Measurements from ENCODE around the gene WWTR1.

Gene WWTR1

DNA sequence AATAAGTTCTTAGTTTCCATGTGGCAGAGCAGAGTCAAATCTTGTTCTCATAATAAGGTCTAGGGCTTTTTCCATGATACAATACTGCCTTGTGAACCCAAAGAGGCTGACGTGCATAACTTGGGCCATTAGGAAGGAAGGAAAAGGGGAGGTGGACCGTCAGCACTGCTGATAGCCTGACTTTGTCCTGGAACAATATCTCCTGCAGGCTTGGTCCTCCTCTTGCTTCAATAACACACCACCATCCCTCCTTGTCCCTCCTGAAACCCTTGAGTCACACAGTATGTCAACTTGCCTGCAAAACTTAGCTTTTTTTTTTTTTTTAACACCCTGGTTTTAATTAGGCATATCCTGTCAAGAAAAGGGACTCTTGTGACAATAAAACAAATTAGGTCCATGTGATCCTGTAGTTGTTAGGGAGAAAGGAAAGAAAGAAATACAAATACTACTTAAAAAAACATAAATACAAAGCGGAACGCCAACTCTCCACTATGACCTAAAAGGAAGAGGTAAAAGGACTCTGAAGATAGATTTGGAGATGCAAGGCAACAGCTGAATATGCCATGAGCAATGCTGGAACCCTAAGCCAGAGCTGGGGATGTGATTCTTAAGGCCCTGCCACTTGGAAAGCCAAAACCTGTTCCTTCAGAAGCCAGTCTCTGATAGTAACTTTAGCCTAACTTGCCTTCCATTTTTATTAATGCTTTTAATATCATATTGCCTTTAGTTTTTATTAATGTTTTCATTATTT is 67.0 kb downstream of the WWTR1 start:
- FAIRE-seq, result no peak

DNA sequence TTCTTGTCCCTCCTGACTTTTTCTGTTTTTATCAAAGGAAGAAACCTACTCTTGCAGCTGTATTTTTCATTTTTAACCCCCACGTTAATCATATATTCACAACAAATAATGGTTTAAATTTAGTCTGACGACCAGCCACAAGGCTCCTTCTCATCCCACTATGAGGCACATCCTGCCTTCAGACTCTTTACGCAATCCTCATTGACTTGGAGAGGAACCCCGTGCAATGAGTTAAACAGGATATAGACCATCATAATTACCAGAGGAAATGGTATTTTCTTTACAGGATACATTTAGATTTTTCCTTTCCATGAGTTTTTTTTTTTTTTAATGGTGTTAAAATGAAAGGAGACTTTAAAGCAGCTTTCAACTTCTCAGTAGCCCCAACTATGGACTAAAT is 68.5 kb downstream of the WWTR1 start:
- no peak for FAIRE-seq

GRCh38 chr3:149588909-149589308 is 68.9 kb downstream of the WWTR1 start:
- FAIRE-seq, result no peak

DNA sequence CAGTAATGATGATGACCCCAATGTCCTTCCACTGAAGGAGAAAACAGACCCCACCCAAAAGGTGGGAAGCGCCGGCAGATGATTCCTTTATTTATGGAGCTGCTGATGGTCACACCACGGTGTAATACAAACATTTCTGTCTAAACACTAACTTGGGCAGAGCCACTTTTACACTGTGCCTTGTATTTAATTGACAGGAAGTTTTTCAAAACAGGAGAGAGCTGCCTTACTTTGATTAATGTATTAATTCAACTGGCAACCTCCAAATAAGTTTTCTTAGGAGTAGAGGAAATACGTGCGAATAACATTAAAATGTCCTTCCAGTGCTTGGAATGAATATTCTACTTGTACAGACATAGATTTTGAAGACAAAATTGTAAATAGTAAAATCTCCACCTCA is 70.4 kb downstream of the WWTR1 start:
- FAIRE-seq, result no peak

DNA sequence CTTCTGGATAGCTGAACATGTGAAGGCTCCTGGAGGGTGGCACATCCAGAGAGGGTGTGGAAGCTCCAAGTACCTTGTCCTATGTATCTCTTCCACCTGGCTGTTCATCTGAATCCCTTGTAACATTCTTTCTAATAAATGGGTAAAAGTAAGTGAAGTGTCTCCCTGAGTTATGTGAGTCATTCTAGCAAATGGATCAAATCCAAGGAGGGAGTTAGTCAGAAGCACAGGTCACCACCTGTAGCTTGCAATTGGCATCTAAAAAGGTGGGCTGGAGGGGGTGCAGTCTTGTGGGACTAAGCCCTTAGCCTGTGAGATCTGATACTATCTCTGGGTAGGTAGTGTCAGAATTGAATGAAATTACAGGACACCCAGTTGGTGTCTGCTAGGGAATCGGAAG is 71.0 kb downstream of the WWTR1 start:
- FAIRE-seq, result no peak

DNA sequence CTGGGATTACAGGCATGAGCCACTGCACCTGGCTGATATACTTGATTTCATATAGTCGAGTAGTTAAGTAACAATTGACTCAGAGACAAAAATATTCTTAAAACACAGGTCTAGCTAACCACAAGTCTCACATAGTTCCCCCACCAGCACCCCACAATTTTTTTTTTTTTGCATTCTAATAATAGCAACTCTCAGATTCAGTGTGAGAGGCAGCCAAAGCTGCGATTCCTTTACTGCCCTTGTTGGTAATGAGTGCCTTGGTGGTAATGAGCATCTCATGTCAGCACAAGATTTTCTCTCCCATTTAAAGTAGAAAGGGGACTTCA is 72.5 kb downstream of the WWTR1 start:
- FAIRE-seq, result no peak

- FAIRE-seq, result no peak
These were observed 73.7 kb downstream of the WWTR1 start for GRCh38 chr3:149583921-149584635.

DNA sequence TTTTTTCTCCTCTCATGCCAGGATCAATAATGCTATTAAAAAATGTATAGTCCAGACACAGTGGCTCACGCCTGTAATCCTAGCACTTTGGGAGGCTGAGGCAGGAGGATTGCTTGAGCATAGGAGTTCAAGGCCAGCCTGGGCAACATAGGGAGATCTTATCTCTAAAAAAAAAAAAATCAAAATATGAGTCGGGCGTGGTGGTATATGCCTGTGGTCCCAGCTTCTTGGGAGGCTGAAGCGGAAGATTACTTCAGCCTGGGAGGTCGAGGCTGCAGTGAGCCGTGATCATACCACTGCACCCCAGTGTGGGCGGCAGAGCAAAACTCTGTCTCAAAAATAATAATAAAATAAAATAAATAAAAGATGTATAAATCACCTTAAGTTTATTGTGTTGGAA is 75.4 kb downstream of the WWTR1 start:
- no peak for FAIRE-seq

DNA sequence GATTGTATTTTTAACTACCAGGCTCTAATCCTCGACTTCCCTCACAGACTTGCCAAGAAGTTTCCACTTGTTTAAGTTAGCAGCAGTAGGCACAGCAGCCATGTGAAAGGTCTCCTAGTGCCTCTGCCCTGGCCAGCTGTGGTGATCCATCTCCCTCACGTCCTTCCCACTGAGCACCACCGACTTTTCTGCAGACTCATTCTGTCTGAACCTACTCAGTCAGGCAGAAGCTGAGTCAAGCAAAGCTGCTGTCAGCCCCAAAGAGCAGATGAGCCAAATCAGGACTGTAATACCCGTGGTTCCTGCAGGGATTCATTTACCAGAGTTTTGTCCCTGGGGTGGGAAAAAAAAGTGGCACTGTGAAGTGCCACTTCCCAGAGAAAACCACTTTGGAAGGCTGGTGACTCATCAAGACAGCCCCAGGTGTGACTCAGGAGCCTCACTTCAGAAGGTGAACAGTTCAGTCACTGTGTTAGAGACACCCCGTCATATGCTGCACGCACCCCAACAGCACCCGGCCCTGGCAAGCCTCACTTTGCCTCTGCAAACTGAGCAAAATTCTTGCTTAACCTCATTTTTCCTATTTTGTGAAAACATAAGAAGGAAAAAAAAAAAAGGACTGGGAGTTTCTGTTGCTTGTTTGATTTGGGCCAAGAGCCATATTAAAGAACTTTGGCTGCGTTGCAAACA is 76.0 kb downstream of the WWTR1 start:
- FAIRE-seq, result no peak

- no peak for FAIRE-seq
These were observed 76.6 kb downstream of the WWTR1 start for GRCh38 chr3:149581248-149581647.

DNA sequence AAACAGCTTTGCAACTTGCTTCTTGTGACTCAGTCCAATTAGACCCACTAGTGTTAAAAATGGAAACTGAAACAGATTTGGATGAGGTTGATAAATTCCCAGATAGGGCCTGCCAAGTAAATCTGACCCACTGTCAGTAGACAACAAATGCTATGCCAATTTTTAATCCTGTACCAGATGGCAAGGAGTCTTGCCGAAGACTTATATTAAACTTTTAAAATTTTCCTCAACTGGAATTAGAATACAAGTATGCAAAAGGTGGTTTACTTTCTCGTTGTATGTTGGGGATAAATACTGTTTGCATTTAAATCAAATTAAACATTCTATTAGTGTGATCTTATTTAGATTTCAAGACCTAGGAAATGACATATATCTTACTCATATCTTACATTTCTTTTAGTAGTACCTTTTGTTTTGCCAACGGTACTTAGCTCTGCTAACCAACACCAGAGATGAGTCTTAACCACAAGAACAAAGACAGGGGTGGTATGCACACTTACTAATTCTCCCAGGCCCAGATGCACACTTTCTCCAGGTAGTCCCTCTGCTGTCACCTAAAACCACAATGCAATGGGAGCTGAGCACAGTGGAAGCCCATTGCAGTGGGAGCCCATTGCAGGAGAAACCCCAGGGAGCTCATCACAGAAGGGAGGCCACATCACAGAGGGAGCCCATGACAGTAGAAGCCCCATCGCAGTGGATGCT is 77.8 kb downstream of the WWTR1 start:
- FAIRE-seq, result no peak

DNA sequence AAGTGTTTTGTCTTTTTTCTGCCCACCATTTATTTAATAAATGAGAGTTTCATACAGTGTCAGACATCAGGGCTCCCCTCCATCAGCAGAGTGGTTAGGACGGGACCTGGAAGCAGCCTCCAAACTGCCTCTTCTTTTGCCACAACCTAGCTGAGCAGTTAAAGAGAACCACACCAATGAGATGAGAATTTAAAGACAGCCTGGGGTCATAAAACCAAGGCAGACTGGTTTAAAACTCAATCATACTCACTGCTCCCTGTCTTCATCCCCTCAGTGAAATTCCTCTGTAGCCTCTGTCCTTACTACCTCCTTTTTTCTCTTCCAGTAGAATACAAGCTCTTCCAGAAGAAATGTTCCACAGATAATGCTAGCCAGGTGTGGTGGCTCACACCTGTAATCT is 78.7 kb downstream of the WWTR1 start:
- FAIRE-seq, result no peak

- no peak for FAIRE-seq
These were observed 80.0 kb downstream of the WWTR1 start for GRCh38 chr3:149577801-149578200.

DNA sequence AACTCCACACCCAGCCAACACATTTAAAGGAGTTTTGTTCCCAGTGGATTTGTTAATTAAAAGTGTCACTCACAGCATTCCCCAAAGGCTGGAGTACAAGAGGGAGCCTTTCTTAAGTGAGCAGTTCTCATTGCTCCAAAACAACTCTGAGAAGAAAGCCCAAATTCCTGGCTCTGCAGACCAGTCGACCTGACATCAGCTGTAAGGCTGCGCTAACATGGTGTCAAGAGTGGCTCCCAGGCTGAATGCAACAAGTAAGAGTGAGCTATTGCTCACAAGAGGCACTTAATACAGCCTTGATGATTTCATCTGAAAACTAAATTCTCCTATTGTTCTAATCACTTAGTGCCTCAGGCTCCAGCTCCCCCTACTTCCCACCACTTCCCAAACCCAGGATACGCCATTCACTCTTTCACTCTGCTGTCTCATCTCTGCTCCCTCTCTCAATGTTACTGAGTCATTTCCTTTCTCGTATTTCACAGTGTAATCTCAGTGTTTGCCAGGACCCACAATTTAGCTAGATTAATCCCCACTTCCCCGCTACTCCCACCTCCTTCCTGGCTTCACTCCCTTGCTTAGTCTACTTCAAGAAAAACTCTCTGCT is 81.8 kb downstream of the WWTR1 start:
- no peak for FAIRE-seq

DNA sequence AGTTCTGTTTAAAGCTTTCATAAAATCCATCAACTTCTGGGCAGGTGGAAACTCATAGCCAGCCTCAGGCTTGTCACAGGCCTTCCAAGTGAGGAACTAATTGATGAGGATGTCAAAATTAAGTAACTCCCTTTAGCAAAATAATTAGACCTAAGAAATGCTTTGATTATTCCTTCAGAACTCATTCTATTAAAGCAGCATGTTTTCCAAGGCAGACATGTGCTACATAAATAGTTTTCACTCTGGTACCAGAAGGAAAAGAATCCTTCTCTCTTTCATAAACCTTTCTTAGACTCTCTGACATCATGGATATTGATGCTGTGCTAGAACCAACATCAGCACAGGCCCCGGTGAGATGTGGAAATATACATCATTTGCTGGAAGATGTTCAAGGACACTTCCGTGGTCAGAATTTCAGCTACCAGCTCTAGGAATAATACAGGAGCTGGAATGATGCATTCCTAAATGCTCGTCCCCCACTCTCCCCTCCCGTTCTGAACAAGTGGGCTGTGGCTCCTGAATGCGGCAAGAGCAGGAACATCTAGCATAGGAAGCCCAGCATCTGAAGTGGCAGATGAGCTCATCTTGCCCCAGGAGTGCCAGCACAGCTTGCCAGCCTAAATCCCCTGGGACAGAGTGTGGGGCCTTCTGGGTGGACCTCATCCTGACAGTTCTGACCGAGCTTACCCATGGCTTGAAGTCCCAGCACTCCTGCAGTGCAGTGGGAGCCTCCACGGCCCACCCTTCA is 82.4 kb downstream of the WWTR1 start:
- FAIRE-seq, result no peak

DNA sequence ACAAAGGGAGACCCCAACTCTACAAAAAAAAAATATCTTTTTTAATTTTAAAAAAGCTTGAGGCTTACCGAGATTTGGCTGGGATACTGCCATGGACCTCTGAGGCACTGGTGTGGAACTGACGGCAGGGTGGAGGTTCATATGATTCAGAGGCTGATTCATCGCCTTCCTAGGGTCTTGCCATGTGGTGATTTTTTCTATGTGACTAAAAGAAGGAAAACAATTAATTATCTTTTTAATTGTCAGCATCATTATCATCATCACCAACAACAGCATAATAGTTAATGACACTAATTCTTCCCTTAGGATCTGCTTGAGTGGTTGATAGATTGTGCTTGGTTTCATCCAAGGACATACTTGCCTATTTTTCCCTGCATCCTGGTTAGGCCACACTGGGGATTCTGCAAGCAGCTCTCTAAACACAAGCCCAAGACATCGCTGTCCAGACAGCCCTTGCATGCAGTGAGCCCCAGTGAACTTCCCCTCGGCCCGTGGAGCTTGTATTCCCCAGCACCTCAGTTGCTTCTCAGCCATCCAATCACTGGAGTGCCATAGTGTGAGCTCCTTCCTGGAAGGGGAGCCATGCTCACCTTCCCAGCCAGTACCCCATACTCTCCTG is 84.9 kb downstream of the WWTR1 start:
- FAIRE-seq, result no peak

- FAIRE-seq, result no peak
These were observed 86.4 kb downstream of the WWTR1 start for GRCh38 chr3:149571381-149571780.

GRCh38 chr3:149570016-149570415 is 87.8 kb downstream of the WWTR1 start:
- no peak for FAIRE-seq

DNA sequence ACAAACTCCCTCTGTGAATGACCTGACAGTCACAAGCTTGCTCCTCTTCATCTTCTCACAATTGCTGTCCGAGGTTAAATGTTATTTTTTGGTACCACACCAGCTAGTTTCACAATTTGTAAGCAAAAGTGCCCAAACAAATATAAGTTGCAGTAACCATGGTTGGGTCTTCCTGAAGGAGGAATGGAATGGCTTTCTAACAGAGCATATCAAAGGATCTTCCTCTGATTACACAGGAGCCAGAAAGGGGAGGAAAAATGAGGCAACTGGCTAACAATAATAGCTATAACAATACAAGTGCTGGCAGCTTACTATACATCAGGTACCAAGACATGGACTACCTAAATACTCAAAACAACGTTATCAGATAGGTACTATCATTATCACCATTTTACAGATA is 90.4 kb downstream of the WWTR1 start:
- no peak for FAIRE-seq

DNA sequence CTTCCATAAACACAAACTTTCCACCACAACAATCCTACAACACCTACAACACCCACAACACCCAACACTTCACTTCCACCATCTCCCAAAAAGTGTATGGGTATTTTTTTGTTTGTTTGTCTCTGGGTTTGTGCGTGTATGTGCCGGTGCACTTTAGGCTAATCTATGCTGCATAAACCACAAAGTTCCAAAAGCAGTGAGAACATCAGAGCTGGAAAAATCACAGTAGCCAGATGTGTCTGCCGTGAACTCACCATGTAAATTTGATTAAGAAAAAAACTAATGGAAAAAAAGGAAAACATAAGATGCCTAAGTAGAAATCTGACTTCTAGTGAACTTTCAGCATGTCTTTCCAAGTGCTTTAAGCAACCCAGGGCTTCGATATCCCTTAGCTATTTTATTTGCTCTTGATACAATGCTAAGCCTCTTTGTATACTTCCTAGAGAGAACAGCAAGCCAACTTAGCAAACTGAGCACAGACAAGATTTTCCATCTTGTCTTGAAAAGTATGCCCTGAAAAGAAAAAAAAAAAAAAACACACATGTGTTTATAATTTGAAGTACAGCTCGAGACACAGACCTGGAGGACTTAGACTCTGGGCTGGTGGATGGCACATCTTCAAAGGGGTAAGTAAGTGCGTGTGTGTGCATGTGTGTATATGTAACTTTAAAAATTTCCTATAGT is 91.4 kb downstream of the WWTR1 start:
- no peak for FAIRE-seq

DNA sequence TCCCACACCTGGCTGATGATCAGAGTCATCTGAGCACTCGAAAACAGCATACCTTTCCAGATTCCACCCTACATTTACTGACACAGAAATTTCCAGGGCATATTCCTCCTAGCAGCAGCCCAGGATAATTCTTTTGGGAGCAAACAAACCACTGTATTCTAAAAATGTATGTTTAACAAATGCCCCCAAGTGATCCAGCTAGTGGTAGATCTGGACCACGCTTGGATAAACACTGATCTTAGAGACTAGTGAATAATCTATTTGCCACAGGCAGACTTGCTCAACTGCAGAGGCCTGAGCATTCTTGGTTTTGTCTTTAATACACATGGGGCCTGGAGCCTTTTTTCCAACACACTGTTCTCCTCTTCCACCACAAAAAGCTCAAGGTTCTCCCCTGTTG is 93.7 kb downstream of the WWTR1 start:
- no peak for FAIRE-seq

Data from TTC549 (cell line).